ENCODE measurements around the gene EML4. TPM values are rescaled to one million over a fixed set of nuclear protein-coding genes. Genes with fewer than 3 reads are reported as not detected.

EML4 gene
- total and polyA plus RNA-seq, 4 donors: 9.6 to 51.9 (median 30.8) TPM

GRCh38 chr2:42229949-42230348 is 60.8 kb downstream of the EML4 start:
- no peak for DNase-seq
- intact Hi-C loops (cut with DNase I): no loop called here
- no peaks in the 10 kb centered on the region for H3K27me3 ChIP-seq (ENCODE audit: control insufficient read depth in 1 of 2, insufficient read depth in 2 of 2, low read length in 1 of 2)

GRCh38 chr2:42230891-42231290 is 61.7 kb downstream of the EML4 start:
- WGBS, 2 donors: 66 to 81% methylated on average over 3 of the region's 3 CpGs
- no peak for DNase-seq
- ATAC-seq (ENCODE audit: low FRiP score): no peak
- intact Hi-C loops (cut with DNase I): no loop called here
- no peak overlapping the region for H3K4me3 ChIP-seq (ENCODE audit: low read length in 2 of 2)
- H3K4me1 ChIP-seq (ENCODE audit: control insufficient read depth in 1 of 2, insufficient read depth in 2 of 2, low read length in 2 of 2): peaks cover 0 to 2% of the 10 kb centered on the region in 2 donors
- H3K9me3 ChIP-seq (ENCODE audit: control insufficient read depth, low read length): no peaks in the 10 kb centered on the region
- no peak overlapping the region for H3K27ac ChIP-seq (ENCODE audit: low read depth in 1 of 2, low read length in 2 of 2)
- no peaks in the 10 kb centered on the region for H3K36me3 ChIP-seq (ENCODE audit: control insufficient read depth in 1 of 2, insufficient read depth in 2 of 2, low read length in 1 of 2)
- H3K27me3 ChIP-seq (ENCODE audit: control insufficient read depth in 1 of 2, insufficient read depth in 2 of 2, low read length in 1 of 2): no peaks in the 10 kb centered on the region

More at GRCh38 chr2:42229949-42230348, 60.8 kb downstream of the EML4 start:
- no peaks in the 10 kb centered on the region for H3K36me3 ChIP-seq (ENCODE audit: control insufficient read depth in 1 of 2, insufficient read depth in 2 of 2, low read length in 1 of 2)
- ATAC-seq (ENCODE audit: low FRiP score): no peak
- H3K4me3 ChIP-seq (ENCODE audit: low read length in 2 of 2): no peak overlapping the region
- WGBS, 2 donors: 98 to 100% methylated on average over 2 of the region's 2 CpGs
- H3K9me3 ChIP-seq (ENCODE audit: control insufficient read depth, low read length): no peaks in the 10 kb centered on the region
- H3K27ac ChIP-seq (ENCODE audit: low read depth in 1 of 2, low read length in 2 of 2): no peak overlapping the region
- peaks cover 0 to 2% of the 10 kb centered on the region in 2 donors for H3K4me1 ChIP-seq (ENCODE audit: control insufficient read depth in 1 of 2, insufficient read depth in 2 of 2, low read length in 2 of 2)

GRCh38 chr2:42232024-42232423 is 62.9 kb downstream of the EML4 start:
- no peak for DNase-seq
- Histone ChIP-seq H3K4me1 (ENCODE audit: control insufficient read depth in 1 of 2, insufficient read depth in 2 of 2, low read length in 2 of 2) (peaks cover 0 to 2% of the 10 kb centered on the region in 2 donors), H3K36me3 (ENCODE audit: control insufficient read depth in 1 of 2, insufficient read depth in 2 of 2, low read length in 1 of 2) (no peaks in the 10 kb centered on the region), H3K4me3 (ENCODE audit: low read length in 2 of 2) (no peak overlapping the region), H3K27ac (ENCODE audit: low read depth in 1 of 2, low read length in 2 of 2) (no peak overlapping the region), H3K27me3 (ENCODE audit: control insufficient read depth in 1 of 2, insufficient read depth in 2 of 2, low read length in 1 of 2) (no peaks in the 10 kb centered on the region), H3K9me3 (ENCODE audit: control insufficient read depth, low read length) (no peaks in the 10 kb centered on the region)
- ATAC-seq (ENCODE audit: low FRiP score): no peak
- WGBS, 2 donors: 88 to 95% methylated on average over 1 of the region's 1 CpG
- intact Hi-C loops (cut with DNase I): no loop called here

GRCh38 chr2:42233976-42234441 is 64.9 kb downstream of the EML4 start:
- WGBS, 2 donors: 40 to 46% methylated on average over 5 of the region's 5 CpGs
- Histone ChIP-seq H3K4me3 (ENCODE audit: low read length in 2 of 2) (no peak overlapping the region), H3K4me1 (ENCODE audit: control insufficient read depth in 1 of 2, insufficient read depth in 2 of 2, low read length in 2 of 2) (peaks cover 0 to 2% of the 10 kb centered on the region in 2 donors), H3K27me3 (ENCODE audit: control insufficient read depth in 1 of 2, insufficient read depth in 2 of 2, low read length in 1 of 2) (no peaks in the 10 kb centered on the region), H3K36me3 (ENCODE audit: control insufficient read depth in 1 of 2, insufficient read depth in 2 of 2, low read length in 1 of 2) (no peaks in the 10 kb centered on the region), H3K9me3 (ENCODE audit: control insufficient read depth, low read length) (no peaks in the 10 kb centered on the region), H3K27ac (ENCODE audit: low read depth in 1 of 2, low read length in 2 of 2) (no peak overlapping the region)
- DNase-seq: no peak
- intact Hi-C loops (cut with DNase I): no loop called here
- no peak for ATAC-seq (ENCODE audit: low FRiP score)

- no peaks in the 10 kb centered on the region for H3K9me3 ChIP-seq (ENCODE audit: control insufficient read depth, low read length)
- no peaks in the 10 kb centered on the region for H3K36me3 ChIP-seq (ENCODE audit: control insufficient read depth in 1 of 2, insufficient read depth in 2 of 2, low read length in 1 of 2)
- no peak overlapping the region for H3K4me3 ChIP-seq (ENCODE audit: low read length in 2 of 2)
- peaks cover 0 to 6% of the 10 kb centered on the region in 2 donors for H3K4me1 ChIP-seq (ENCODE audit: control insufficient read depth in 1 of 2, insufficient read depth in 2 of 2, low read length in 2 of 2)
- intact Hi-C loops (cut with DNase I): no loop called here
- no peaks in the 10 kb centered on the region for H3K27me3 ChIP-seq (ENCODE audit: control insufficient read depth in 1 of 2, insufficient read depth in 2 of 2, low read length in 1 of 2)
- no peak for ATAC-seq (ENCODE audit: low FRiP score)
- H3K27ac ChIP-seq (ENCODE audit: low read depth in 1 of 2, low read length in 2 of 2): no peak overlapping the region
- no peak for DNase-seq
- 96 to 100% methylated on average over 2 of the region's 2 CpGs for WGBS, 2 donors
Measured at GRCh38 chr2:42236911-42237310, 67.8 kb downstream of the EML4 start.

- Histone ChIP-seq H3K27ac (ENCODE audit: low read depth in 1 of 2, low read length in 2 of 2) (no peak overlapping the region), H3K9me3 (ENCODE audit: control insufficient read depth, low read length) (no peaks in the 10 kb centered on the region), H3K36me3 (ENCODE audit: control insufficient read depth in 1 of 2, insufficient read depth in 2 of 2, low read length in 1 of 2) (no peaks in the 10 kb centered on the region), H3K4me1 (ENCODE audit: control insufficient read depth in 1 of 2, insufficient read depth in 2 of 2, low read length in 2 of 2) (peaks cover 0 to 6% of the 10 kb centered on the region in 2 donors), H3K27me3 (ENCODE audit: control insufficient read depth in 1 of 2, insufficient read depth in 2 of 2, low read length in 1 of 2) (no peaks in the 10 kb centered on the region), H3K4me3 (ENCODE audit: low read length in 2 of 2) (no peak overlapping the region)
- DNase-seq (no peak), ATAC-seq (ENCODE audit: low FRiP score) (no peak)
- 71 to 76% methylated on average over 7 of the region's 7 CpGs for WGBS, 2 donors
- intact Hi-C loops (cut with DNase I): loop anchor here in 1 of 2 donors (2.0 kb wide), 1 partner anchor 142 kb away; no protein-coding TSS in a partner anchor
Measured at GRCh38 chr2:42238644-42239288, 69.6 kb downstream of the EML4 start.

GRCh38 chr2:42239289-42239661 is 70.1 kb downstream of the EML4 start:
- WGBS, 2 donors: 36 to 53% methylated on average over 3 of the region's 3 CpGs
- ATAC-seq (ENCODE audit: low FRiP score) (no peak), DNase-seq (no peak)
- intact Hi-C loops (cut with DNase I): loop anchor here in 1 of 2 donors (2.0 kb wide), 1 partner anchor 142 kb away; no protein-coding TSS in a partner anchor
- H3K4me1 ChIP-seq (ENCODE audit: control insufficient read depth in 1 of 2, insufficient read depth in 2 of 2, low read length in 2 of 2): peaks cover 0 to 6% of the 10 kb centered on the region in 2 donors
- H3K27me3 ChIP-seq (ENCODE audit: control insufficient read depth in 1 of 2, insufficient read depth in 2 of 2, low read length in 1 of 2): no peaks in the 10 kb centered on the region
- no peaks in the 10 kb centered on the region for H3K9me3 ChIP-seq (ENCODE audit: control insufficient read depth, low read length)
- no peak overlapping the region for H3K27ac ChIP-seq (ENCODE audit: low read depth in 1 of 2, low read length in 2 of 2)
- no peaks in the 10 kb centered on the region for H3K36me3 ChIP-seq (ENCODE audit: control insufficient read depth in 1 of 2, insufficient read depth in 2 of 2, low read length in 1 of 2)
- no peak overlapping the region for H3K4me3 ChIP-seq (ENCODE audit: low read length in 2 of 2)

GRCh38 chr2:42239811-42240210 is 70.7 kb downstream of the EML4 start:
- 57 to 66% methylated on average over 1 of the region's 1 CpG for WGBS, 2 donors
- Histone ChIP-seq H3K27me3 (ENCODE audit: control insufficient read depth in 1 of 2, insufficient read depth in 2 of 2, low read length in 1 of 2) (no peaks in the 10 kb centered on the region), H3K9me3 (ENCODE audit: control insufficient read depth, low read length) (no peaks in the 10 kb centered on the region), H3K4me1 (ENCODE audit: control insufficient read depth in 1 of 2, insufficient read depth in 2 of 2, low read length in 2 of 2) (peaks cover 0 to 6% of the 10 kb centered on the region in 2 donors), H3K27ac (ENCODE audit: low read depth in 1 of 2, low read length in 2 of 2) (no peak overlapping the region), H3K36me3 (ENCODE audit: control insufficient read depth in 1 of 2, insufficient read depth in 2 of 2, low read length in 1 of 2) (no peaks in the 10 kb centered on the region), H3K4me3 (ENCODE audit: low read length in 2 of 2) (no peak overlapping the region)
- ATAC-seq (ENCODE audit: low FRiP score) (no peak), DNase-seq (no peak)
- intact Hi-C loops (cut with DNase I): loop anchor here (2.0 to 5.0 kb wide), 2 partner anchors 143 kb away; no protein-coding TSS in a partner anchor

GRCh38 chr2:42241517-42241916 is 72.4 kb downstream of the EML4 start:
- intact Hi-C loops (cut with DNase I): loop anchor here in 1 of 2 donors (5.0 kb wide), 1 partner anchor 144 kb away; no protein-coding TSS in a partner anchor
- H3K4me3 ChIP-seq (ENCODE audit: low read length in 2 of 2): no peak overlapping the region
- no peaks in the 10 kb centered on the region for H3K36me3 ChIP-seq (ENCODE audit: control insufficient read depth in 1 of 2, insufficient read depth in 2 of 2, low read length in 1 of 2)
- ATAC-seq (ENCODE audit: low FRiP score): no peak
- H3K27ac ChIP-seq (ENCODE audit: low read depth in 1 of 2, low read length in 2 of 2): no peak overlapping the region
- DNase-seq: no peak
- WGBS, 2 donors: 63 to 65% methylated on average over 4 of the region's 4 CpGs
- no peaks in the 10 kb centered on the region for H3K9me3 ChIP-seq (ENCODE audit: control insufficient read depth, low read length)
- no peaks in the 10 kb centered on the region for H3K27me3 ChIP-seq (ENCODE audit: control insufficient read depth in 1 of 2, insufficient read depth in 2 of 2, low read length in 1 of 2)
- peaks cover 0 to 6% of the 10 kb centered on the region in 2 donors for H3K4me1 ChIP-seq (ENCODE audit: control insufficient read depth in 1 of 2, insufficient read depth in 2 of 2, low read length in 2 of 2)
